Suprapubic skin (tissue), 4 donors: Measurements from ENCODE around the gene B4GALT5.

Experiments used
- POLR2A ChIP-seq, 2 donors: fragments of 450-650 bp; IDR thresholded peaks; one replicate each; pipeline ENCODE4 v1.6.1; 2017; ENCODE audit warnings: antibody characterized with exemption in 2 of 2, mild to moderate bottlenecking in 2 of 2, moderate library complexity in 2 of 2
- POLR2AphosphoS5 ChIP-seq, 3 donors: sonication (generic); formaldehyde crosslinking; IDR thresholded peaks; one replicate each; pipeline ENCODE4 v1.6.1; 2017; ENCODE audit warnings: antibody characterized with exemption in 3 of 3
- TF ChIP-seq, protein P1 (sequence below), 2 donors: fragments of 200-600 bp in 1 of 2; fragments of 450-650 bp in 1 of 2; sonication (generic) in 1 of 2; IDR thresholded peaks; one replicate each; pipeline ENCODE4 v1.5.1; 2016 to 2019; ENCODE audit warnings: antibody characterized with exemption in 2 of 2, mild to moderate bottlenecking in 1 of 2, moderate library complexity in 1 of 2

DNA sequence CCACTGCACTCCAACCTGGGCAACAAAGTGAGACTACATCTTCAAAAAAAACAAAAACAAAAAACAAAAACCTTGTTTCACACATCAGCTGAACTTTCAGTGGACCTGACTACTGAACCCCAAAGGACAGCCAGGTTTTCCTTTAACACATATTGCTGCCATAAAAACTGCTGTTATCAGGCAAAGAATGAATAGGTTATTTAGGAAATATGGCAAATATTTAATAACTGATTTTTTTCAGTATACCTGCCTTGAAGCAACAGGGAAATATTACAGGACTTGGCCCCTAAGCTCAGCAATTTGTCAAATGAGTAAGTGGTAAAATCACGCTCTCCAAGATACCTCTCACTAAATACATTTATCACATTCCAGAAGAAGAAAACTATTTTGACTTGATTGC, 34.0 kb downstream of the B4GALT5 start:
- TF ChIP-seq, protein P1, sequence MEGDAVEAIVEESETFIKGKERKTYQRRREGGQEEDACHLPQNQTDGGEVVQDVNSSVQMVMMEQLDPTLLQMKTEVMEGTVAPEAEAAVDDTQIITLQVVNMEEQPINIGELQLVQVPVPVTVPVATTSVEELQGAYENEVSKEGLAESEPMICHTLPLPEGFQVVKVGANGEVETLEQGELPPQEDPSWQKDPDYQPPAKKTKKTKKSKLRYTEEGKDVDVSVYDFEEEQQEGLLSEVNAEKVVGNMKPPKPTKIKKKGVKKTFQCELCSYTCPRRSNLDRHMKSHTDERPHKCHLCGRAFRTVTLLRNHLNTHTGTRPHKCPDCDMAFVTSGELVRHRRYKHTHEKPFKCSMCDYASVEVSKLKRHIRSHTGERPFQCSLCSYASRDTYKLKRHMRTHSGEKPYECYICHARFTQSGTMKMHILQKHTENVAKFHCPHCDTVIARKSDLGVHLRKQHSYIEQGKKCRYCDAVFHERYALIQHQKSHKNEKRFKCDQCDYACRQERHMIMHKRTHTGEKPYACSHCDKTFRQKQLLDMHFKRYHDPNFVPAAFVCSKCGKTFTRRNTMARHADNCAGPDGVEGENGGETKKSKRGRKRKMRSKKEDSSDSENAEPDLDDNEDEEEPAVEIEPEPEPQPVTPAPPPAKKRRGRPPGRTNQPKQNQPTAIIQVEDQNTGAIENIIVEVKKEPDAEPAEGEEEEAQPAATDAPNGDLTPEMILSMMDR (IDR thresholded peaks at IDR 0.05), result no peak
- TF ChIP-seq POLR2AphosphoS5 (IDR thresholded peaks at IDR 0.05) (no peak), POLR2A (IDR thresholded peaks at IDR 0.05) (no peak)
